HG03025 (cell line): ENCODE data around the gene STAP1.
"Not testable (repeated sequence)": the region's sequence is repeated elsewhere in the genome, so short reads cannot be mapped to it uniquely, and the experiment has no call there.

Experiments used
- ATAC-seq: cut with Tn5 transposase; IDR thresholded peaks from one replicate; pipeline ENCODE4 v1.9.1; 2021; ENCODE audit warnings: mild to moderate bottlenecking, moderate library complexity; ENCODE audit not compliant: unreplicated experiment, low FRiP score

The STAP1 gene

DNA sequence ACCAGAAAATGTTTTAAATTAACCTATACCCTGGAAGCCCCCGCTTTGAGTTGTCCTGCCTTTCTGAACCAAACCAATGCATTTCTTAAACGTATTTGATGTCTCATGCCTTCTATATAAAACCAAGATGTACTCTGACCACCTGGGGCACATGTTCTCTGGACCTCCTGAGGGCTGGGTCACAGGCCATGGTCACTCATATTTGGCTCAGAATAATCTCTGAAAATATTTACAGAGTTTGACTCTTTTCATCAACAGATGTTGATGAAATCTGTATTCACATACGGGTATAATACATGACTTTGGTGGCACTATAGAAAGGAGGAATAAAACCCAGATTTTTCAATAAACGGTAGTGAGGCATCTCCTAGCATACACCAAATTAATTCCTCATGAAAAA lies 55.7 kb downstream of the STAP1 start:
- no peak for ATAC-seq

DNA sequence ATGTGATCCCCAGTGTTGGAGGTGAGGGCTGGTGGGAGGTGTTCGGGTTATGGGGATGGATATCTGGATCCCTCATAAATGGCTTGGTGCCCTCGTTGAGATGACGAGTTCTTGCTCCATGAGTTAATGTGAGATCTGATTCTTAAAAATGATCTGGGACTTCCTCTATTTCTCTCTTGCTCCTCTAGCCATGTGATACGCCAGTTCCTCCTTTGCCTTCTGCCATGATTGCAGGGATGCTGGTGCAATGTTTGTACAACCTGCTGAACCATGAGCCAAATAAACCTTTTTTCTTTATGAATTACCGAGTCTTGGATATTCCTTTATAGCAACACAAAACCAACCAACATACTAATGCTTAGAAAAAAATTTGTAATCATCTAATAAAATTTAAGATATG lies 56.6 kb downstream of the STAP1 start:
- ATAC-seq, result no peak

- no peak for ATAC-seq
Observed at GRCh38 chr4:67616478-67616877, 58.0 kb downstream of the STAP1 start.

- no peak for ATAC-seq
Observed at GRCh38 chr4:67624939-67625338, 66.4 kb downstream of the STAP1 start.

DNA sequence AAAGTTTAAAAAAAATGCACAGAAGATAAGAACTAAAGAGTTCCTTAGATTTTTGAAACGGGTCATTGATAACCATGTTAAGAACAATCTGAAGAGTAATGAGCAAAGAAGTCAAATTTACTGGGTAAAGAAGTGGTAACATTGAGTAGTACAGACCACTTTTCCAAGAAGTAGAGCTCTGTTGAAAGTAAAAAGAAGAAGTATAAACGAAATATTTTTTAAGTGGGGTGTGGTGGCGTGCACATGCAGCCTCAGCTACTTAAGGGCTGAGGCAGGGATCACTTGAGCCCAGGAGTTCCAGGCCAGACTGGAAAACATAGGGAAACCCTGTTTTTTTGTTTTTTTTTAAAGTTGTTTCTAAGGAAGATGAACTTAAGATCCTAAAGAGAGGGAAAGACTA lies 74.0 kb downstream of the STAP1 start:
- ATAC-seq, result peak; percentile 85

DNA sequence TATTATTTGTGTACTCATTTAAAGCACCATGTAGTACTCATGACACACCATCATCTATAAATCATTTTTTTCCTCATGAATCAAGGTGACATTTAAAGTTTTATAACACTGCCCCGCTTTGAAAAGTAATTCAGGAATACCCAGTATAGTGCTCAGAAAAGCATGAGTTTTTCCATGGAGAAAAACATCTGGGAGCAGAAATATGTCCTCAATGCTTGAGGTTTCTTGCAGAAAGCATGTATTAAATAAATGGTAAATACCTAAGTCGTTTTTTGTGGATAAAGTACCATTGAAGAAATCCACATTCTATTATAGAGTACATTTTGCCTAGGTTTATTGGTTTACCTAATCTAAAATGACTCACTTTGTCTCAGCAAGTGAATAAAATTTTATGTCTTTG lies 76.2 kb downstream of the STAP1 start:
- no peak for ATAC-seq

DNA sequence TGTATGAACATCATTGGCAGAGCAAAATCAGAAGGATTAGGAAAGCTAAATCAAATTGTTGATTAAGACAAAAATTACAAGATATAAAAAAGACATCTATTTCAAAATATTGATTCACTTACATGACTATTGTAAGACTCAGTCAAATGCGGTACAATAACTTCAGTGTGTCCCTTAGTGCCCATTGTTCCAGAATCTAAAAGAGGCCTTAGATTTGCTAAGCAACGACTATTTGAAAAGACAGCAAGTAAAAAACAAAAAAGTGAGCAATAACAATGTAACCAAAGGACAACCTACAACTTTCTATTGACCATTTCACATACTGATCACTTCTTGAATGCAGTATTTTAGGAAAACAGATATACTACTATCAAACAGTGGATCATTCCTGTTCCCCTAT lies 76.8 kb downstream of the STAP1 start:
- no peak for ATAC-seq

GRCh38 chr4:67636978-67637377 lies 78.5 kb downstream of the STAP1 start:
- not testable (repeated sequence) for ATAC-seq

DNA sequence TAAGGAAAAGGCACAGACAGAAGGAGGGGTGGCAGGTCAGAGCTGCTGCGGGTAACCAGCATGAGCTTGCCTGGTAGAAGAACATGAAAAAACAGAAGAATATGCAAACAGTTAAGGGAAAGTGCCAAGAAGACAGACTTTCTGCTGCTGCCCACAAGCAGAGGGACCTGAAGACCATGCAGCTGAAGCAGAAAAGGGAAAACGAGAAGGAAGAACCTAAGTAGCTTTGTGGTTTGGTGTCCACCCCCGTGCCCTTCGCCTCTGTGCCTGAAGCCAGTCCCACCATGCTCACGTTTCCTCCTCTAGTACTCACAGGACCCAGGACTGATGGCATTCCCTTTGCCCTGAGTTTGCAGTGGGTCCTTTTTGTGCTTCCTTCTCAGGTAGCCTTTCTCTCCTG lies 79.6 kb downstream of the STAP1 start:
- ATAC-seq, result no peak

GRCh38 chr4:67651536-67651935 lies 93.0 kb downstream of the STAP1 start:
- no peak for ATAC-seq
